Tibial artery (tissue), 4 donors: Measurements from ENCODE around the gene TRIM41.
"Not testable (repeated sequence)": the region's sequence is repeated elsewhere in the genome, so short reads cannot be mapped to it uniquely, and the experiment has no call there.

Source experiments
- DNase-seq, 2 donors: peaks; one replicate each; pipeline ENCODE4 v3.0.0-alpha.2; 2019
- H3K27ac ChIP-seq, 2 donors: fragments of 200-600 bp; sonication (generic) in 1 of 2; 1 replicate in 1 of 2; 2 replicates in 1 of 2; pipeline ENCODE4 v1.5.1; 2018 to 2019; ENCODE audit warnings: mild to moderate bottlenecking in 1 of 2
- H3K27me3 ChIP-seq, 2 donors: fragments of 200-600 bp; sonication (generic) in 1 of 2; one replicate each; pipeline versions ENCODE4 v1.5.1 to v1.6.0; 2016 to 2019
- H3K36me3 ChIP-seq, 3 donors: fragments of 200-600 bp; sonication (generic) in 2 of 3; one replicate each; pipeline ENCODE4 v1.5.1; 2016 to 2019; ENCODE audit warnings: mild to moderate bottlenecking in 2 of 3
- H3K4me1 ChIP-seq, 4 donors: fragments of 200-600 bp; sonication (generic) in 2 of 4; 1 replicate in 3 of 4; 2 replicates in 1 of 4; pipeline ENCODE4 v1.5.1; 2016 to 2019
- H3K4me3 ChIP-seq, 2 donors: fragments of 200-600 bp; sonication (generic) in 1 of 2; 1 replicate in 1 of 2; 2 replicates in 1 of 2; pipeline ENCODE4 v1.5.1; 2018 to 2019; ENCODE audit warnings: mild to moderate bottlenecking in 2 of 2
- H3K9me3 ChIP-seq, 3 donors: fragments of 200-600 bp; sonication (generic) in 1 of 3; one replicate each; pipeline ENCODE4 v1.5.1; 2016 to 2019
- intact Hi-C: fragments of 100-400 bp; cut with DNase I; formaldehyde crosslinking; loops from one replicate; pipeline ENCODE4 v1.15.0; 2023; ENCODE audit warnings: low total_unique reads
- TF ChIP-seq, protein P1 (sequence below), 2 experiments: fragments of 200-600 bp in 1 of 2; fragments of 450-650 bp in 1 of 2; IDR thresholded peaks; one replicate each; pipeline ENCODE4 v1.5.1; 2017 to 2019; ENCODE audit warnings: antibody characterized with exemption in 2 of 2, mild to moderate bottlenecking in 1 of 2, moderate library complexity in 1 of 2

TRIM41 gene

GRCh38 chr5:181281077-181281983, 58.2 kb downstream of the TRIM41 start:
- no peak overlapping the region for H3K27ac ChIP-seq
- no peaks in the 10 kb centered on the region for H3K4me1 ChIP-seq
- TF ChIP-seq, protein P1, sequence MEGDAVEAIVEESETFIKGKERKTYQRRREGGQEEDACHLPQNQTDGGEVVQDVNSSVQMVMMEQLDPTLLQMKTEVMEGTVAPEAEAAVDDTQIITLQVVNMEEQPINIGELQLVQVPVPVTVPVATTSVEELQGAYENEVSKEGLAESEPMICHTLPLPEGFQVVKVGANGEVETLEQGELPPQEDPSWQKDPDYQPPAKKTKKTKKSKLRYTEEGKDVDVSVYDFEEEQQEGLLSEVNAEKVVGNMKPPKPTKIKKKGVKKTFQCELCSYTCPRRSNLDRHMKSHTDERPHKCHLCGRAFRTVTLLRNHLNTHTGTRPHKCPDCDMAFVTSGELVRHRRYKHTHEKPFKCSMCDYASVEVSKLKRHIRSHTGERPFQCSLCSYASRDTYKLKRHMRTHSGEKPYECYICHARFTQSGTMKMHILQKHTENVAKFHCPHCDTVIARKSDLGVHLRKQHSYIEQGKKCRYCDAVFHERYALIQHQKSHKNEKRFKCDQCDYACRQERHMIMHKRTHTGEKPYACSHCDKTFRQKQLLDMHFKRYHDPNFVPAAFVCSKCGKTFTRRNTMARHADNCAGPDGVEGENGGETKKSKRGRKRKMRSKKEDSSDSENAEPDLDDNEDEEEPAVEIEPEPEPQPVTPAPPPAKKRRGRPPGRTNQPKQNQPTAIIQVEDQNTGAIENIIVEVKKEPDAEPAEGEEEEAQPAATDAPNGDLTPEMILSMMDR (IDR thresholded peaks at IDR 0.05): no peak
- no peak overlapping the region for H3K4me3 ChIP-seq
- H3K36me3 ChIP-seq: no peaks in the 10 kb centered on the region
- H3K9me3 ChIP-seq: no peaks in the 10 kb centered on the region
- DNase-seq: no peak
- intact Hi-C loops: no loop called here
- H3K27me3 ChIP-seq: no peaks in the 10 kb centered on the region

- no peak for DNase-seq
- H3K27me3 ChIP-seq: no peaks in the 10 kb centered on the region
- no peaks in the 10 kb centered on the region for H3K36me3 ChIP-seq
- no peak overlapping the region for H3K27ac ChIP-seq
- no peaks in the 10 kb centered on the region for H3K9me3 ChIP-seq
- intact Hi-C loops: no loop called here
- no peaks in the 10 kb centered on the region for H3K4me1 ChIP-seq
- TF ChIP-seq, protein P1 (IDR thresholded peaks at IDR 0.05): no peak
- H3K4me3 ChIP-seq: no peak overlapping the region
Measured at GRCh38 chr5:181281984-181282316, 58.9 kb downstream of the TRIM41 start.

- H3K36me3 ChIP-seq, H3K4me1 ChIP-seq, H3K4me3 ChIP-seq, H3K27me3 ChIP-seq, intact Hi-C loops, H3K9me3 ChIP-seq, DNase-seq, H3K27ac ChIP-seq: not testable (repeated sequence)
Measured at GRCh38 chr5:181282415-181282814, 59.3 kb downstream of the TRIM41 start.

DNA sequence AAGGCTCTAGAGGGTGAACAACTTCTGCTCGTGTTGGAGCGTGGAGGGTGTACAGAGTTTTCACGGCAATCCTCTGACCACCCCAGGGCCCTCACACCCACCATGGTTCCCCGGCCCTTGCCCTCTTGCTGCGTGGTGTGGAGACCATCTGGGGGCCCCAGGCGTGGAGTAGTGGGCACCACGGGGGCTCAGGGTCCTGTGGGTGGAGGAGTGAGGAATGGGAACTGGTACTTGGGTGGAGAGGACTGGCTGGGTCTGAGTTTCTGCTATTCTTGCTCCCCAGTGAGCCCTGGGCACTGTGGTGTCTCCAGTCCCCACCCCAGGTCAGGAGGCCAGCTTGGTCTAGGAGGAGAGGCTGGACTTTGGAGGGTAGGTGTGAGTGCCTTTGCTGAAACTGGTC, 59.8 kb downstream of the TRIM41 start:
- no peaks in the 10 kb centered on the region for H3K27me3 ChIP-seq
- TF ChIP-seq, protein P1 (IDR thresholded peaks at IDR 0.05): no peak
- H3K36me3 ChIP-seq: no peaks in the 10 kb centered on the region
- intact Hi-C loops: no loop called here
- no peaks in the 10 kb centered on the region for H3K4me1 ChIP-seq
- no peak overlapping the region for H3K27ac ChIP-seq
- no peak for DNase-seq
- no peaks in the 10 kb centered on the region for H3K9me3 ChIP-seq
- no peak overlapping the region for H3K4me3 ChIP-seq

DNA sequence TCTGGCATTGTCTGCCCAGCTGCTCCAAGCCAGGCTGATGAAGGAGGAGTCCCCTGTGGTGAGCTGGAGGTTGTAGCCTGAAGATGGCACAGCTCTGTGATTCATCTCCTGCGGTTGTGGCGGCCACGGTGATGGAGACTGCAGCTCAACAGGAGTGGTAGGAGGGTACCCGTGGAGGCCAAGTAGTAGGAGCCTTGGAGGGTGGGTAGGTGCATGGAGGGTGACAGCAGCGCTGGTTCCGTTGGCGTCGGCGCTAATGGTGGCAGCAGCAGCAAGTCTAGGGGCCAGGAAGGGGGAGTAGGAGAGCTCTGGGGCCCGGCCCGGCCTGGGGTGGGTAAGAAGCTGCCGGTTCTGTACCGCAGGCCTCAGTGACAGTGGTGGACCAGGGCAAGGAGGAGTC, 60.3 kb downstream of the TRIM41 start:
- H3K36me3 ChIP-seq: no peaks in the 10 kb centered on the region
- no peaks in the 10 kb centered on the region for H3K4me1 ChIP-seq
- no peak for DNase-seq
- no peak overlapping the region for H3K4me3 ChIP-seq
- H3K9me3 ChIP-seq: no peaks in the 10 kb centered on the region
- intact Hi-C loops: no loop called here
- no peaks in the 10 kb centered on the region for H3K27me3 ChIP-seq
- TF ChIP-seq, protein P1 (IDR thresholded peaks at IDR 0.05): no peak
- H3K27ac ChIP-seq: no peak overlapping the region

DNA sequence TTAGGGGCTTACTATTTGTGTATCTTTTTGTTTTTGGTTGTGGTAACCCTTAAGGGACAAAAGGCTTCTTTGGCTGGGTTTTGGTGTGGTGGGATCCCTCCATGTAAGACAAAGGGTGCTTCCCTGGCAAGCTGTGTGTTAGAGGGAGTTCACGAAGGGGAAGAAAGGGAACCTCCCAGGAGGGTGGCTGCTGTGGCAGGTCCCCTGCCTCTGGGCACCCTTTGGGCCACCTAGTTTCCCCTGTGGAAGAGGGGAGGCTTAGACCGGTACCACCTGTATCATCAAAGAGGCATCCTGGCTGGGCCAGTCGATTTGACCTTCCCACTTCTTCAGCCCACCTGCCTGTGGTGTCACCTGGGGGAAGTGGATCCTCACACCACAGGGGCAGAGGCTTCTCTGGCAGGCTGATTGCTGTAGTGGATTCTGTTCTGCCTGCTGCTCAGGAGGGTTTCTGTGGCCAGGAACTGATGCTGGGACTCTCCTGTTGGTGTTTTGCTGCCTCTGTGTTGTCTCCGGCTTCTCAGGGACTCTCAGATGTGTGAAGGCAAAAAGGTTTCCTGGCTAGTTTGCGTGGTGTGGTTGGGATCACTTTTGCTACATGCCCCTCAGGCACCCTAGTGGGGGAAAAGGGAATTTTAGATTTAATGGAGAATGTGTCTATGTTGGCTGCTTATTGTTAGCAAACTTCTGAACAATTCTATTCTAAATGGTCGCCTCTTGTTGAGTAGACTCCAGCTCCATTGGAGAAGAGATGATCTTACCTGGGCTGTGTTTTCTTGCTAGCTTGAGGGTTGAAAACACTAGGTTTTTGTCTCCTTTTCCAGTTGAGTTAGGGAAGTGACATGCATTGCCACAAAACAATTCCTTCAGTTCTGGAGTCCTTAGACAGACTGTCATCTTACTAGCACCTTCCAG, 61.0 kb downstream of the TRIM41 start:
- H3K4me1 ChIP-seq, H3K27me3 ChIP-seq, DNase-seq, H3K36me3 ChIP-seq, H3K27ac ChIP-seq, intact Hi-C loops, H3K9me3 ChIP-seq, H3K4me3 ChIP-seq: not testable (repeated sequence)
